Type B pancreatic cell (in vitro differentiated cells): Measurements from ENCODE around the gene IL24. TPM values are rescaled to one million over a fixed set of nuclear protein-coding genes. Genes with fewer than 3 reads are reported as not detected.

ENCODE experiments used
- DNase-seq: peaks from one replicate; pipeline ENCODE4 v3.0.0; 2021; ENCODE audit warnings: mixed read lengths; ENCODE audit not compliant: unreplicated experiment; ENCODE audit errors: extremely low spot score
- H3K27ac Mint-ChIP-seq: 2 replicates; pipeline ENCODE4 v1.8.0; 2021; ENCODE audit warnings: mild to moderate bottlenecking, mixed read lengths
- H3K27me3 Mint-ChIP-seq: 2 replicates; pipeline ENCODE4 v1.8.0; 2021; ENCODE audit warnings: mixed read lengths
- H3K36me3 Mint-ChIP-seq: 2 replicates; pipeline ENCODE4 v1.8.0; 2021; ENCODE audit warnings: mixed read lengths
- H3K4me1 Mint-ChIP-seq: one replicate; pipeline ENCODE4 v1.8.0; 2021; ENCODE audit warnings: mixed read lengths; ENCODE audit not compliant: unreplicated experiment
- H3K4me3 Mint-ChIP-seq: 2 replicates; pipeline ENCODE4 v1.8.0; 2021; ENCODE audit warnings: mild to moderate bottlenecking, mixed read lengths
- H3K9me3 Mint-ChIP-seq: 2 replicates; pipeline ENCODE4 v1.8.0; 2021; ENCODE audit warnings: mixed read lengths
- CTCF ChIP-seq: fragments of 200-600 bp; sonication (generic); conservative IDR thresholded peaks from 2 replicates; pipeline ENCODE4 v1.5.0; 2021; ENCODE audit warnings: antibody characterized with exemption, mild to moderate bottlenecking
- total RNA-seq: library from RNA; stranded (reverse); gene quantifications from 2 replicates; pipeline ENCODE4 v1.2.1, GENCODE V29; 2021; ENCODE audit warnings: low replicate concordance

IL24 gene
- total RNA-seq, 1 donor from 2014 or later = not detected

DNA sequence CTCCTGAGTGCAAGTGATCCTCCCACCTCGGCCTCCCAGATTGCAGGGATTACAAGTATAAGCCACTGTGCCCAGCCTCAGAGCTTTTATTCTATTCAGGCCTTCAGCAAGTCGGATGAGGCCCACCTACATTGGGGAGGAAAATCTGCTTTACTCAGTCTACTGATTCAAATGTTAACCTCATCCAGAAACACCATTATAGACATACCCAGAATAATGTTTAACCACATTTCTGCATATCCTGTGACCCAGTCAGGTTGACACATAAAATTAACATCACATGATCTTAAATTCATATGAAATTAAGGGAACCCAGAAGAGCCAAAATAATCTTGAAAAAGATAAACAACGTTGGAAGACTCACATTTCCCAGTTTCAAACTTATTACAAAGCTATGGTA is 16.9 kb upstream of the IL24 start:
- Mint-ChIP-seq H3K9me3 (no peaks in the 10 kb centered on the region), H3K4me3 (no peak overlapping the region), H3K27me3 (peaks cover 7% of the 10 kb centered on the region), H3K4me1 (no peaks in the 10 kb centered on the region), H3K36me3 (no peaks in the 10 kb centered on the region), H3K27ac (no peak overlapping the region)
- TF ChIP-seq CTCF = no peak
- no peak for DNase-seq

GRCh38 chr1:206882555-206882954 is 14.7 kb upstream of the IL24 start:
- no peaks in the 10 kb centered on the region for H3K9me3 Mint-ChIP-seq
- H3K27me3 Mint-ChIP-seq = peaks cover 13% of the 10 kb centered on the region
- H3K36me3 Mint-ChIP-seq = no peaks in the 10 kb centered on the region
- no peak overlapping the region for H3K27ac Mint-ChIP-seq
- no peak overlapping the region for H3K4me3 Mint-ChIP-seq
- TF ChIP-seq CTCF = peak; percentile 59
- peaks cover 5% of the 10 kb centered on the region for H3K4me1 Mint-ChIP-seq
- DNase-seq = no peak

- H3K4me3 Mint-ChIP-seq = no peak overlapping the region
These were observed 14.1 kb upstream of the IL24 start for GRCh38 chr1:206883160-206883559.

DNA sequence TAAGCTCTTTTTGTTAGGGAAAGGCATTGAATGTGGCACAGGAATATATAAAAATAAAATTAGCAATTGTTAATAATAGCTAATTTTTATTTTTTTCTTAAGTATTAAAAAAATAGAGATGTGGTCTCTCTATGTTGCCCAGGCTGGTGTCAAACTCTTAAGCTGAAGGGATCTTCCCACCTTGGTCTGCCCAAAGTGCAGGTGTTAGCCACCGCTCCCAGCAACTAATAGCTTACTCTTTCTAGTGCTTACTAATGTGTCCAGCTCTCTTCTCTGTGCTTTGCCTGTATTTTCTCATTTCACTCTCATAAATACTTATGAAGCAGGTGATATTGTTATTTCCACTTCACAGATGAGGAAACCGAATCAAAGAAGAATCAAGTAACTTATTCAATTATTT is 13.4 kb upstream of the IL24 start:
- Mint-ChIP-seq H3K27ac (no peak overlapping the region), H3K9me3 (no peaks in the 10 kb centered on the region), H3K36me3 (no peaks in the 10 kb centered on the region), H3K27me3 (peaks cover 18% of the 10 kb centered on the region), H3K4me1 (peaks cover 5% of the 10 kb centered on the region), H3K4me3 (no peak overlapping the region)
- no peak for TF ChIP-seq CTCF
- no peak for DNase-seq

More at GRCh38 chr1:206883160-206883559, 14.1 kb upstream of the IL24 start:
- Mint-ChIP-seq H3K9me3 (no peaks in the 10 kb centered on the region), H3K36me3 (no peaks in the 10 kb centered on the region), H3K27ac (no peak overlapping the region), H3K4me1 (peaks cover 5% of the 10 kb centered on the region), H3K27me3 (peaks cover 15% of the 10 kb centered on the region)
- no peak for TF ChIP-seq CTCF
- no peak for DNase-seq

DNA sequence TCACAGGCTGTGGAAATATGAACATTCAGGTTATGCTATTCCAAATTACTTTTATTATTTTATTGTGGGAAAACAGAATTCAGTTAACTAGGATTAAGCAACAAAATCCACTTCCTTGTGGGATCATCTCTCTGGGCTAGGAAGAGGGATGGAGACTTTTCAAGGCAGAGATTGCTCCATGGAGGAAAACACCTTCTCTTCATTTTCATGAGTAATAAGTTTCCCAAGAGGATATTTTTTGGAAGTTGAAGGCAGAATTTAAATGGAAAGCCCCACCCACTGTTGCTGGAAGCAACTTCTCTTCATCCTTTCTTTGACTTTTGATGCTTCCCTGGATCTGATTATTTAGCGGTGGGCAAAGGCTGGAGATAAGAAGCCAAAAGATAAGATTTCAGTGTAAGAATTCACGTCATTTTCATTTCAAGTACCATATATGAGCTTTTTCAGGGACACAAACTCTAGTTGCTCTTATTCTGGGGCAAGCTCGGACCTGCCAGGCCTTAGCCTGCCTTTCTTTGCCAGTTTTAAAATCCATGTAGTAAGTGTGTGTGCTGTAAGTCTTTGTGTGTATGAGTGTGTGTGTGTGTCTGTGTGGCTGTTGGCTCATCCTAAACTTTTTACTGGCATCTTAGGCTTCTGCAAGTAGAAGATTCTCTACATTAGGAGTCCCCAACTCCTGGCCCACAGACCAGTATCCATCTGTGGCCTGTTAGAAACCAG is 11.7 kb upstream of the IL24 start:
- Mint-ChIP-seq H3K36me3 (no peaks in the 10 kb centered on the region), H3K27me3 (peaks cover 23% of the 10 kb centered on the region), H3K9me3 (no peaks in the 10 kb centered on the region), H3K4me1 (peaks cover 5% of the 10 kb centered on the region), H3K4me3 (no peak overlapping the region), H3K27ac (no peak overlapping the region)
- no peak for DNase-seq
- TF ChIP-seq CTCF = no peak

DNA sequence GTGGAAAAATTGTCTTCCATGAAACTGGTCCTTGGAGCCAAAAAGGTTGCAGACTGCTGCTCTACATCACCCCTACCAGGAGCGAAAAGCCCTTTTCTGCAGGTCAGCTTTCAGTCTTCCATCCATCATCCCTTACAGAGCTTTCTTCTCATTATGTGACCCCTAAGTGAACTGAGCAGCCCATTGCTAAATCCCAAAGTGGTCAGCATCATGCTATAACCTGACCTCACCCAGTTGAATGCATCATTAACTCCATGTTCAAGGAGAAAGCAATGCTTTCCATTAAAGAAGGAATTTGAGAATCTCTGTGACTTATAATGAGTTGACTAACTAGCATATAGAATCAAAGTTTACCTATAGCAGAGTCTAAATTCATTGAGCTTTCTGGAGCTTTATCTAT is 10.4 kb upstream of the IL24 start:
- Mint-ChIP-seq H3K4me3 (no peak overlapping the region), H3K9me3 (no peaks in the 10 kb centered on the region), H3K27ac (no peak overlapping the region), H3K36me3 (no peaks in the 10 kb centered on the region), H3K4me1 (peaks cover 5% of the 10 kb centered on the region), H3K27me3 (peaks cover 23% of the 10 kb centered on the region)
- no peak for DNase-seq
- TF ChIP-seq CTCF = no peak
